Vagina (tissue), 2 donors: ENCODE measurements around the gene ERP29. TPM values are rescaled to one million over a fixed set of nuclear protein-coding genes. Genes with fewer than 3 reads are reported as not detected.
A peak's percentile ranks its signal among the peaks of the same experiment; 100 is the strongest.

Experiments
- DNase-seq, 2 donors: peaks; one replicate each; pipeline ENCODE4 v3.0.0-alpha.2; 2017; ENCODE audit errors: extremely low spot score in 2 of 2
- H3K27ac ChIP-seq: fragments of 200-600 bp; sonication (generic); one replicate; pipeline ENCODE4 v1.5.1; 2019
- H3K27me3 ChIP-seq: fragments of 200-600 bp; sonication (generic); one replicate; pipeline ENCODE4 v1.5.1; 2019
- H3K36me3 ChIP-seq, 2 donors: fragments of 200-600 bp; sonication (generic); one replicate each; pipeline ENCODE4 v1.5.1; 2017 to 2019
- H3K4me1 ChIP-seq: fragments of 200-600 bp; sonication (generic); one replicate; pipeline ENCODE4 v1.5.1; 2019
- H3K4me3 ChIP-seq, 2 donors: fragments of 200-600 bp; sonication (generic); 1 replicate in 1 of 2; 2 replicates in 1 of 2; pipeline ENCODE4 v1.5.1; 2016 to 2019
- H3K9me3 ChIP-seq: fragments of 200-600 bp; sonication (generic); one replicate; pipeline ENCODE4 v1.5.1; 2019
- POLR2A ChIP-seq, 2 donors: fragments of 450-650 bp; IDR thresholded peaks; one replicate each; pipeline ENCODE4 v1.6.1; 2017; ENCODE audit warnings: antibody characterized with exemption in 2 of 2, mild to moderate bottlenecking in 2 of 2, moderate library complexity in 2 of 2
- POLR2AphosphoS5 ChIP-seq, 2 donors: sonication (generic); formaldehyde crosslinking; IDR thresholded peaks; one replicate each; pipeline ENCODE4 v1.9.0; 2017; ENCODE audit warnings: antibody characterized with exemption in 2 of 2, mild to moderate bottlenecking in 2 of 2, low read depth in 1 of 2; ENCODE audit not compliant: insufficient read depth in 1 of 2
- intact Hi-C: fragments of 100-400 bp; cut with DNase I; formaldehyde crosslinking; loops from one replicate; pipeline ENCODE4 v1.15.1; 2023
- total RNA-seq: library from RNA; depleted of rRNA; stranded (reverse); fragments of >200 nt; gene quantifications from one replicate; pipeline ENCODE4 v1.2.3, GENCODE V29; 2016
- TF ChIP-seq, protein P1 (sequence below), 3 experiments: fragments of 450-650 bp in 2 of 3; fragments of 200-600 bp in 1 of 3; sonication (generic) in 1 of 3; IDR thresholded peaks; one replicate each; pipeline ENCODE4 v1.5.1; 2017 to 2019; ENCODE audit warnings: antibody characterized with exemption in 3 of 3, mild to moderate bottlenecking in 2 of 3, moderate library complexity in 2 of 3

The ERP29 gene
- total RNA-seq, 1 donor from 2014 or later: 26.5 TPM

- H3K4me1 ChIP-seq: peaks cover 48% of the 10 kb centered on the region
- H3K27ac ChIP-seq: no peak overlapping the region
- intact Hi-C loops: no loop called here
- no peaks in the 10 kb centered on the region for H3K27me3 ChIP-seq
- H3K36me3 ChIP-seq: no peaks in the 10 kb centered on the region
- TF ChIP-seq, protein P1, sequence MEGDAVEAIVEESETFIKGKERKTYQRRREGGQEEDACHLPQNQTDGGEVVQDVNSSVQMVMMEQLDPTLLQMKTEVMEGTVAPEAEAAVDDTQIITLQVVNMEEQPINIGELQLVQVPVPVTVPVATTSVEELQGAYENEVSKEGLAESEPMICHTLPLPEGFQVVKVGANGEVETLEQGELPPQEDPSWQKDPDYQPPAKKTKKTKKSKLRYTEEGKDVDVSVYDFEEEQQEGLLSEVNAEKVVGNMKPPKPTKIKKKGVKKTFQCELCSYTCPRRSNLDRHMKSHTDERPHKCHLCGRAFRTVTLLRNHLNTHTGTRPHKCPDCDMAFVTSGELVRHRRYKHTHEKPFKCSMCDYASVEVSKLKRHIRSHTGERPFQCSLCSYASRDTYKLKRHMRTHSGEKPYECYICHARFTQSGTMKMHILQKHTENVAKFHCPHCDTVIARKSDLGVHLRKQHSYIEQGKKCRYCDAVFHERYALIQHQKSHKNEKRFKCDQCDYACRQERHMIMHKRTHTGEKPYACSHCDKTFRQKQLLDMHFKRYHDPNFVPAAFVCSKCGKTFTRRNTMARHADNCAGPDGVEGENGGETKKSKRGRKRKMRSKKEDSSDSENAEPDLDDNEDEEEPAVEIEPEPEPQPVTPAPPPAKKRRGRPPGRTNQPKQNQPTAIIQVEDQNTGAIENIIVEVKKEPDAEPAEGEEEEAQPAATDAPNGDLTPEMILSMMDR (IDR thresholded peaks at IDR 0.05): no peak
- TF ChIP-seq POLR2A (IDR thresholded peaks at IDR 0.05) (no peak), POLR2AphosphoS5 (IDR thresholded peaks at IDR 0.05; ENCODE audit: insufficient read depth in 1 of 2, low read depth in 1 of 2) (no peak)
- no peaks in the 10 kb centered on the region for H3K9me3 ChIP-seq
- H3K4me3 ChIP-seq: no peak overlapping the region
- DNase-seq: no peak
Observed at GRCh38 chr12:112010415-112011344, 2.5 kb upstream of the ERP29 start.

GRCh38 chr12:112011685-112012084 is 1.5 kb upstream of the ERP29 start:
- no peaks in the 10 kb centered on the region for H3K9me3 ChIP-seq
- H3K36me3 ChIP-seq: peaks cover 0 to 8% of the 10 kb centered on the region in 2 donors
- no peak overlapping the region for H3K27ac ChIP-seq
- TF ChIP-seq, protein P1 (IDR thresholded peaks at IDR 0.05): no peak
- no peak for TF ChIP-seq POLR2A (IDR thresholded peaks at IDR 0.05)
- no peak for TF ChIP-seq POLR2AphosphoS5 (IDR thresholded peaks at IDR 0.05; ENCODE audit: insufficient read depth in 1 of 2, low read depth in 1 of 2)
- no peaks in the 10 kb centered on the region for H3K27me3 ChIP-seq
- intact Hi-C loops: no loop called here
- peak overlapping the region; percentile 91 for H3K4me3 ChIP-seq
- DNase-seq: no peak
- H3K4me1 ChIP-seq: peaks cover 41% of the 10 kb centered on the region

GRCh38 chr12:112013601-112014402 is 576 bp downstream of the ERP29 start:
- TF ChIP-seq POLR2A (IDR thresholded peaks at IDR 0.05) (no peak), POLR2AphosphoS5 (IDR thresholded peaks at IDR 0.05; ENCODE audit: insufficient read depth in 1 of 2, low read depth in 1 of 2) (no peak)
- TF ChIP-seq, protein P1 (IDR thresholded peaks at IDR 0.05): no peak
- Histone ChIP-seq H3K36me3 (peaks cover 0 to 17% of the 10 kb centered on the region in 2 donors), H3K4me1 (peaks cover 39% of the 10 kb centered on the region), H3K9me3 (no peaks in the 10 kb centered on the region), H3K27ac (peak overlapping the region; percentile 86), H3K4me3 (peak overlapping the region; percentile 91), H3K27me3 (no peaks in the 10 kb centered on the region)
- peak in 1 of 2 donors; percentile 90 for DNase-seq
- intact Hi-C loops: no loop called here

DNA sequence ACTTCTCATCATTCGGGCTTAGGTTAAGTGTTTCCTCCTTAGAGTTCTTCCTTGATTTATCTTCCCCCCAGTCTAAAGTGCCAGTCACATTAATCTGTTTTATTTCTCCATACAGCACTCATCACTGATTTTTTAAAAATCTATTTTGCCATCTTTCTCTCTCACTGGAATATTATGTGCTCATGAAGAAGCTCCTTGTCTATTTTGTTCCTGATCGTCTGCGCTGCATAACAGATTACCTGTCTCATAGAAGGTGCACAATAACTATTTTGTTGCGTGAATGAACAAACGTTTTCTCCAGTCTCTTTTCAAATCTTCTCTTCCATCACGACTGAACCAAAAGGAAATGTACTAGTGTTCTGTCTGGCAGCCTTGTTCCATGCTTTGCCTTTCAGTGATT is 2.7 kb downstream of the ERP29 start:
- TF ChIP-seq POLR2AphosphoS5 (IDR thresholded peaks at IDR 0.05; ENCODE audit: insufficient read depth in 1 of 2, low read depth in 1 of 2) (no peak), POLR2A (IDR thresholded peaks at IDR 0.05) (no peak)
- TF ChIP-seq, protein P1 (IDR thresholded peaks at IDR 0.05): no peak
- intact Hi-C loops: no loop called here
- peaks cover 48% of the 10 kb centered on the region for H3K4me1 ChIP-seq
- H3K36me3 ChIP-seq: peaks cover 0 to 30% of the 10 kb centered on the region in 2 donors
- no peak for DNase-seq
- no peaks in the 10 kb centered on the region for H3K27me3 ChIP-seq
- H3K4me3 ChIP-seq: no peak overlapping the region
- no peak overlapping the region for H3K27ac ChIP-seq
- no peaks in the 10 kb centered on the region for H3K9me3 ChIP-seq
